GM12864 (cell line): ENCODE measurements around the gene TMEM144.

Experiments
- DNase-seq: peaks from one replicate; pipeline ENCODE4 v3.0.0-alpha.2; 2011; ENCODE audit warnings: low read depth
- H3K4me3 ChIP-seq: 2 replicates; pipeline ENCODE4 v1.5.1; 2011; ENCODE audit warnings: mild to moderate bottlenecking, low read depth, low read length, control low read depth
- CTCF ChIP-seq: IDR thresholded peaks from 2 replicates; pipeline ENCODE4 v1.5.1; 2011; ENCODE audit warnings: low read depth, mild to moderate bottlenecking, moderate library complexity, low read length, control low read depth, inconsistent platforms; ENCODE audit errors: missing control alignments

The TMEM144 gene

GRCh38 chr4:158209825-158210807 is at the start of gene TMEM144:
TSS of gene TMEM144 (plus strand) at chr4:158210486. CDS start at chr4:158212668, 2,182 bp downstream.
- H3K4me3 ChIP-seq, result peak within 1 kb of the TSS; percentile 36
- DNase-seq, result no peak
- TF ChIP-seq CTCF, result no peak

GRCh38 chr4:158161551-158162354 is 48.5 kb upstream of the TMEM144 start:
- no peak overlapping the region for H3K4me3 ChIP-seq
- no peak for TF ChIP-seq CTCF
- no peak for DNase-seq

GRCh38 chr4:158162631-158163030 is 47.7 kb upstream of the TMEM144 start:
- TF ChIP-seq CTCF, result no peak
- H3K4me3 ChIP-seq, result no peak overlapping the region
- DNase-seq, result no peak

GRCh38 chr4:158163941-158164767 is 46.1 kb upstream of the TMEM144 start:
- no peak for TF ChIP-seq CTCF
- DNase-seq, result no peak
- no peak overlapping the region for H3K4me3 ChIP-seq

- H3K4me3 ChIP-seq, result no peak overlapping the region
- DNase-seq, result no peak
- TF ChIP-seq CTCF, result no peak
Observed at GRCh38 chr4:158164768-158165213, 45.5 kb upstream of the TMEM144 start.

- DNase-seq, result no peak
- no peak overlapping the region for H3K4me3 ChIP-seq
- no peak for TF ChIP-seq CTCF
Observed at GRCh38 chr4:158166701-158167100, 43.6 kb upstream of the TMEM144 start.
